T1000 (cell line): ENCODE measurements around the gene AMN1.
A peak's percentile ranks its signal among the peaks of the same experiment; 100 is the strongest.
"Not testable (repeated sequence)": the region's sequence is repeated elsewhere in the genome, so short reads cannot be mapped to it uniquely, and the experiment has no call there.

Experiments used
- DNase-seq: peaks from one replicate; lab custom pipeline; 2025; ENCODE audit warnings: mixed read lengths; lab: John Stamatoyannopoulos, UW

AMN1 gene

DNA sequence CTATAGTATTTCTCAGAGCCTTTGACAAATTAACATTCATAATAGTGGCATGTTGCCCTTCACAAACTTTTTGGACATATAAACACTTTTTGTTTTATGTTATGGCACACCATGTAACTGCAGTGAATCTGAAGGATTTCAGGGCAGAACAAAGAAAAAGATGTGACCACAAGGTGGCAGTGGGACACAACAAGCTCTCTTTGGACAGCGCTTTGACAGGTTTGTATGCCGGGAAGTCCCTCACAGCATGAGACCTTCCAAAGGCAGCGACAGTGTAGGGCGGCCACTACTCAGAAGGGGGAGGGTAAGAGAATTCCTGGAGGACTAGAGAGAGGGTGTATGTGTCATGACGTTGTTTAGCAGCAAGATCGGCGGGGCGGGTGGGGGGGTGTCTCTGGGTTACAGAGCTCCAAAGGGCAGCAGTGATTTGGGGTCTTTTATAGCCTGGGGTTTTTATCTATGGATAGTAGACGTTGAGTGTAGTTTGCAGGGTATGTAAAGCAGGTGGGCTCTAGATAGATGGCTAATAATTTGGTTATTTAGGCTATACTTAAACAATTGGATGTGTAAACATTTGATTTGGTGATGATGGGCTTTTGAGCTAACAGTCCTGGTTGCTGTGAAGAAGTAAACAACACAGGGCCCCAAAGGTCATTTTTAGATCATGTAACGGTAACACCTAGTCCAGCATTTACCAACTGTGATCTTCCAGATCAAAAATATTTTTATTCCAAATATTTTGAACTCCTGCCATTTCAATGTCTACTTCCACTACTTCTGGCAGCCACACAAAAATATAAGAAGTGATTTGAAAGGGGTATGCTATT lies 46.5 kb downstream of the AMN1 start:
- DNase-seq = peak; percentile 40

DNA sequence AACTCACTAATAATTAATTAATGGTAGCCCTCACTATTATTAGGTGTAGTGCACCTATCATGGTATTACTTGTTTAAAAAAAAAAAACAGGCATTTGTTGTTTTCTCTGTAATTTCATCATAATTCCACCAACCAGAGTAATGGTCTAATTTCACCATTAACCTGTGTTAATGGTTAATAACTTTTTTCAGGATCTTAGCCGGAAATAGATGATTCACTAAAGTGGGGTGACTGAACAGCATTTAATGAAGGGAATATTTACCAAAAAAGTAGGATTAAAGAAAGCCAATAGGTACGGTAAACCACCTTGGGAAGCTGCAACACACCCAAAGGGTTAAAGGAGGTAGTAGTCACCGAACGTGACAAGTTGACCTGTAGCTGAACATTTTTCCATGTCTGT lies 56.3 kb downstream of the AMN1 start:
- no peak for DNase-seq

DNA sequence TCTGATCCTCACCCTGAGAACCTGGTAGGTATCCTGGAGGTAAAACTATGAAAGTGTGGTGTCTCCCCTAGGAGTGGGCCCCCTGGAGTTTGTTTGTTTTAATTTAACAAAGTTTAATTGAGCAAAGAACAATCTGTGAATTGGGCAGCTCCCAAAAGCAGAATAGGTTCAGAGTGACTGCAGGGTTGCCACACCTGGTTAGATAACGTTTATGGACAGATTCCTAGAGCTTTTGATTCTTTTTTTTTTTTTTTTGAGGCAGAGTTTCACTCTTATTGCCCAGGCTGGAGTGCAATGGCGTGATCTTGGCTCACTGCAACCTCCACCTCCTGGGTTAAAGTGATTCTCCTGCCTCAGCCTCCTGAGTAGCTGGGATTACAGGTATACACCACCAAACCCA lies 59.2 kb downstream of the AMN1 start:
- DNase-seq = not testable (repeated sequence)

DNA sequence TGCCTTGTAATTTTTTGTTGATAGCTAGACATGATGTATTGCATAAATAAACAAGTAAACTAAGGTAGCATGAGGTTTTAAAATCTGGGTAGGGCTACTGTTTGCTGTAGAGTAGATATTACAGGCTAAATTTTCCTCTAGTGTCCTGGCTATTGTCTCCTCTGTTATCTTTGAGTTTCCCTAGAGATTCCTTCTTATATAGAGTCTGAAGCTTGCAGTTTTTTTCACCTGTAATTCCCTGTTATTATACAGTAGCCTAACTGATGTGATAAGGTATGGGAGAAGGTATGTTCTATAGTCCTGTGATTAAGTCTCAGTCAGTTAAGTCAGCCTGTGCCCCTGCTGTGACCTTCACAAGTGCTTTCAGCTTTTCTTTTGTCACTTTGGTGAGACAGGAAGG lies 59.8 kb downstream of the AMN1 start:
- no peak for DNase-seq

DNA sequence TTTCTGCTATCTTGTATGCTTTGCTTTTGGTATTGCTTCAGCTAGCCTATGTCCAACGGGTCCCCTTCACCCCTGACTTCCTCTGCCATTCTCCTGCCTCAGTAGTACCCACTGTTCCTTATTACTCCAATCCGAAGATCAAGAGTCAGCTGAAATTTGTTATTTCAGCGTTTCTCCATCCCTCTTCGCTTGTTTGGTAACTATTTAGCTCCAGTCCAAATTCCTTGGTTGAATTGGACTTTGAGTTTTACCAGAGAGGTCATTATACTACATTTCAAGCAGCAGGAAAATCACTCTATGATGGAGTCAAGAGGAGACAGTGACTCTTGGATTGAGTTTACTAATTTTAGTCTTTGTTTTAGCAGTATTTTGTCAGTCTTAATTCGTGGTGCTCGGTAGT lies 64.8 kb downstream of the AMN1 start:
- DNase-seq = no peak

DNA sequence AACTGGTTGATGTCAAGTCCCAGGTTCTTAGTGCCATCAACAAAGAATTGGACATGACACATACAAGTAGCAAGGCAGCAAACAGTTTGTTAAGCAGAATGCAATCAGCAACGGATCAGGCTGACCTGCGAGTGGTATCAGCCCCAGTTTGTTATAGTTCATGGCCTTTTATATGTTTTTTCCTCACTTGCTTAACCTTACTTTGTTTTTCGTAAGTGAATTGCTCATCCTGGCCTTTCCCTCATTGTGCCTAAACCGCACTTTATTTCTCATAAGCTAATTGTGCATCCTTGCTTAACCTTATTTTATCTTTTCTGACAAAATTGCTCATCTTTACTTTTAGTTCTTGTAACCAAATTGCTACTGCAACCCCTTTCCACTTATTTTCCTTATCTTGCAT lies 65.2 kb downstream of the AMN1 start:
- no peak for DNase-seq

DNA sequence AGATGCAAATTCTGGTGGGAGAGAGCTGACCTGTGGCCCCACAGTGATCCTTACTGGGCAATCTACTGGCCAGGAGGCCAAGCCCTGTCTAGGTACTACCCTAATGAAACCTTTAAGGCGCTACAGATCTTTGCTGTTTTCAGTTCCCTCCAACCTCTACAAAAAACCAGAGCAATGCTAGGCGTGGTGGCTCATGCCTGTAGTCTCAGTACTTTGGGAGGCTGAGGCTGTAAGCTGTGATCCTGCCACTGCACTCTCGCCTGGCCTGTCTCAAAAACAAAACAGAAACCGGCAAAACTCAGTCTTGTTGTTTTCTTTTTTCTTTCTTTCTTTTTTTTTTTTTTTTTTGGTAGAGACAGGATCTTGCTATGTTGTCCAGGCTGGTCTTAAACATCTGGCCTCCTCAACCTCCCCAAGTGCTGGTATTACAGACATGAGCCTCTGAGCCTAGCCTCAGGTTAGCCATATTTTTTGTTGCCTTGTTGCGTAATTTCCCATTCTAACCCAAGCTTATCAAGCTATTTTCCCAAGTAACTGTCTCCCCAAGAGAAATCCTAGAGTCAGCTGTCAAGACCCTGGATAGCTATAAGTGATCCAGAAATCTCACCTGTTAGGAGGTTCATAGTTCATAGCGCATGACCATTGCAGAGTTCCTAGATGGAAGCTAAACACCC lies 66.5 kb downstream of the AMN1 start:
- no peak for DNase-seq

DNA sequence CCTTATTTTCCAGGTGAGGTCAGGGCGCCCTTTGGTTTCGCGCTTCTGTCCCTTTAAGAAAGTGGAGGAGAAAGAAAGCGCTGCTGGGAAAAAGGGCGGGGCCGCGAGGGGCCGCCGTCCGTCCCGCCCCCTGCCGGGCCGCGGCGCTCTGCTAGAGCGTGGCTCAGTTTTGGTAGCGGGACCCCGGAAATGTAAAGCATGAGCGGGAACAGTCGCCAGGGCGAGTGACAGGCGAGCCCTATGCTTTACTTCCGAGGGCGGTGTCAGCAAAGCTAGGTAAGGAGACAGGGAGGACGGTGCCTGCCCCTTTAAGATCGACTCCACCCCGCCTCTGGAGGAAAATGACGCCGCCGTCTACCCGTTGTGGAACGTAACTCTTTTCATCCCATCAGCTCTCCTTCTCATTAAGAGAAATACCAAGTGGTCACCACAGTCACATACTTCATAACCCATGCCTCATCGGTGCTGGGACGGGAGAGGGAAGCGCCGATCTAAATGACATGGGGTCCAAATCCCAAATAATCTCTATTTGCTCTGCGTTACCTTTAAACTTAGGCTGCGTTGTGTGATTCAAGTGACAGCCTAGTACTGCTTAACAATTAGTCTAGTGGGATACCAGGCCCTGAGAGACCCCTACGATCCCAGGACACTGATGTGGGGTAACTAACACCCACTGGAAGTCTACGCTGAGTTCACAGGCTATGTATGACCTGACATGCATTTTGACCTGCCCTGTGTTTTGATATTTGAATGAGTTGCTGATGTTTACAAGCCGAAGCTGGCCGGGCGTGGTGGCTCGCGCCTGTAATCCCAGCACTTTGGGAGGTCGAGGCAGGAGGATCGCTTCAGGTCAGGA lies 69.5 kb downstream of the AMN1 start, which contains the start of gene ETFBKMT:
TSS of gene ETFBKMT (plus strand) at position 602 of the 856 bp plus-strand sequence. CDS start 2,266 bp downstream, outside the sequence.
- peak; percentile 82 for DNase-seq

DNA sequence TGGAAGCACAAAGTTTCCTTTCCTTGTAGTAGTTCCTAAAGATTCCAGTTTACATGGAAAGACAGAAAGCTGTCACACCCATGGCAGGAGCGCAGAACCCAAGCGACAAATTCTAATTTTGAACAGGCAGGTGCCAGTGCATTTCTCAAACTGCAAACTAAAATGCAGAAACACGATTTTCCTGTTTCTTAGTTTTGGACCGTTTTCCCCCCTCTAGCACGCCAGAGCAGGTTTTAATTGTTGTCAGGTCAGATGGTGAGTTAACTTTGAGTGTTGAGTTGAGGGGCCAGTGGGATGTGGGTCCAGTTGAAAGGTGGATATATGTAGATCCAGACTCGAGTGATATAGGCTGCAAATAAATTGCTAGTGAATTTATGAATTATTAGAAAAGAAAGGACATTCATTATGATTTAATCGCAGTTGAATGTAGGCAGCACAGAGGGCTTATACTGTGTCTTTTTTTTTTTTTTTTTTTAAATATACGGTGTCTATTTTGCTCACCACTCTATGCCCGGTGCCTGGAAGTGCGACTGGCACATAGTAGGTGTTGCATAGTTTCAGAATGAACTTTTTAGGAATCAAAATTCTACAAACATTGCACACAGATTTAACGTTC lies 70.2 kb downstream of the AMN1 start:
- DNase-seq = no peak

DNA sequence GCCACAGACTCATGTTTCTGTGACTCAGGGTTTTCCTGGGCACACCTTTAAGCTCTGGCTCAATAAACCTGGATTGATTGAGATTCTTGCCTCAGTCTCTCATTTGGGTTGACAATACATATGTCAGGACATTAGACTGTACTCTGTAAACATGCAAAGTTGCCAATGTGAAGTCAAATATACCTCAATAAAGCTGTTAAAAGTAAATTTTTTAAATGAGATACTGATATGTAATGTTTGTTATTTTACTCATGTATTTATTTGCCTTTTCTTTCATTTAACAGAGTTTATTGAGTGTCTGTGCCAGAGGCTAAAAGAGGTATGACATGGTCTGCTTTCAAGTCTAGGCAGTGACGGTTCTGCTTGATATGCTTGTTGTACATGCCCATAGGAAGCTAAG lies 73.0 kb downstream of the AMN1 start:
- no peak for DNase-seq

DNA sequence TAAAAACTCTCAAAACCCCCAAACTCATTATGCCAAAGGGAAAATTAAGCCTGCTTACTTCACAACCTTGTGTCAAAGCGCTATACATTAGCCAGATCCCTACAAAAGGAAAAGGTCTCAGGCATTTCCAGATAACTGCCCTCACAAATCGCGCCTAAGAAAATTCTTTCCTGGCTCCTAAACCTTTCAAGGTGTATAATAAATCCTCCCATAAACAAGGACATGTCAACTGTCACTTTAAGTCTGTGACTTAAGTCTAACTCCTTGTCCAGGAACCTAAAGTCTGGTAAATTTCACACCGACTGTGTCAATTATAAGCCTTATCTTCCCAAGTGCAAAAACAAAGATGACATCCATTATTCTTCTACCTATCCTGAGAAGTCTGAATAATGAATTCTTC lies 73.6 kb downstream of the AMN1 start:
- no peak for DNase-seq

DNA sequence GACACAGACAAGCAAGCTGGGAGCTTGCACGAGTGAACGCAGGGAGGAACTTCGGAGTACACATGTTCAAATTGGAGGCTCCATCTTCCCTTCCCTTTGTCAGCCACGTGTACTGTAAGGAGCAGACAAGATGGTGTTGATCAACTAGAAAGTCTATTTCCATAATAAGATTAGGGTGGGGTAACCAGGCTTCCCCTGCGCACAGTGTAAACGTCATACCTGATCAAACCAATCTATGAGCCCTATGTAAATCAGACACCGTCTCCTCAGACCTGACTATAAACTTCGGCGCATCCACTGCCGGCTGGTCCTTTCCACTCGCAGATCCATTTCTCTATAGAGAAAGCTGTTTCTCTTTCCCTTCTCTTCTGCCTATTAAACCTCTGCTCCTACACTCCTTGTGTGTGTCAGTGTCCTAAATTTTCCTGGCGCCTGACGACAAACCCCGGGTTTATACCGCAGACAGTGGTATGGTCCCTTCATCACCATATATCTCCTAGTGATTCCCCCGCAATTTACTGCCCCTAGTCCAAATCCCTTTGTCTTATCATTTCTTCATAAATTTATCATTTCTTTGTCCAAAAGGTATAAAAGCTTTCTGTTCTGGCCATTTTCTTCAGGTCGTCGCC lies 76.8 kb downstream of the AMN1 start:
- DNase-seq = no peak

DNA sequence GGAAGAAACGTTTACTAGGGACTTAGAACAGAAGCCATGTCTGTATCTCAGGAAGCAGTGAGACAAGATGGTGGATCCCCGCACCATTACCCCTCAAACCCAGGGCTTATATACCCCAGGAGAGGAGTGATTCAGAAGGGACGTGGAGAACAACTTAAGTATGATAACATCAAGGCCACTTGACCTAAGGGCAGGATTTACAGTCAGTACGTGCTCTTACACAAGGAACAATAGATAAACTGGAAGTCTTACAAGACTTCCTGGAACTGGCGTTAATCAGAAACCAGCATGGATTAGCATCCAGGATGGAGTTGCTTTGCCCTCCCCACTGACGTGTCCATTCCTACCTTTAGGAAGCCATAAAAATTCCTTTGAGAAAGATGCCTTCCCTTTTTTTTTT lies 77.9 kb downstream of the AMN1 start:
- DNase-seq = no peak

DNA sequence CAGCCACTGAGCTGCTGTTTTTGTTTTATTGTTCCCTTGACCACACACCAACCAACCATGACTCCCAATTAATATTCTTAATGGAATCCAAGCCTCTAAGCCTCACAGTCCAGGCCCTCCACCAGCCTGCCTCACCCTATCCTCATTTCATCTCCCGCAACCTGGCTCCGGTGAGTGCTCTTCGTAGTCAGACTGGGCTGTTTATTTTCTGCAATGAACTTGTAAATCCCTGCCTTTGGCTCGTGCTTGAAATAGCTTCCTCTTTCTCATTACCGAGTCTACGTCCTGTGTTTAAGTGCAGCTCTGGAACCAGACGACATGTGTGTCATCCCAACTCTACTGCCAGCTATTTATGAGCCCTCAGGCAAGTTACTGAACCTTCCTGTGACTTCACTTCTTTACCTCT lies 81.7 kb downstream of the AMN1 start:
- peak; percentile 24 for DNase-seq

DNA sequence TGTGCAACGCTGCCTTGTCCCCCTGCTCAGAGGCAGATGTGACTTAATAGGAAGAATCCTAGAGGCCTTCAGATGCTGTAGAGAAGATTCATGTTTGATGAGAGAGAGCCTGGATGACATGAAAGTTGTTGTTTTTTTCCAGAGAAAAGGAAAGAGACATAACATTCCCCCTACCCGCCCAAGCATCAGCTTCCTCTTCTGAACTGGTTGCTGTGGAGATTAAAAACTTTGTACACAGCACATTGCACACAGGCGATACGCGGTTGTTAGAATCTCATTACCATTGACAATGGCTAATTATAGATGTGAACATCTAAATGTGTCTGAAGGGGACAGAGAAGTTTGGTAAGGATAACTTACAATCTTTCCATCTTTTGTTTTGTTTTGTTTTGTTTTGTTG lies 82.9 kb downstream of the AMN1 start:
- no peak for DNase-seq

DNA sequence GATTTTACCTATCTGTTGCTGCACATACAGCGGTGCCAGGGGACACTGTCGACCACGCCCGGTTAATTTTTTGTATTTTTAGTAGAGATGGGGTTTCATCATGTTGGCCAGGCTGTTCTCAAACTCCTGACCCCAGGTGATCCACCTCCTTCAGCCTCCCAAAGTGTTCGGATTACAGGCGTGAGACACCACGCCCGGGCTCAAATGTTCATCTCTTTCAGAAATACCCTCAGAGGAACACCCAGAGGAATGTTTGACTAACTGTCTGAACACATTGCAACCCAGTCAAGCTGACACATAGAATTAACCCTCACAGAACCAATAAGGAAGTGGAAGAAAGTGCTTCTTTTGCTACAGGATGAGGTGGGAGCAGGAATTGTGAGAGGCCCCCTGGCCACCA lies 84.3 kb downstream of the AMN1 start:
- DNase-seq = no peak

DNA sequence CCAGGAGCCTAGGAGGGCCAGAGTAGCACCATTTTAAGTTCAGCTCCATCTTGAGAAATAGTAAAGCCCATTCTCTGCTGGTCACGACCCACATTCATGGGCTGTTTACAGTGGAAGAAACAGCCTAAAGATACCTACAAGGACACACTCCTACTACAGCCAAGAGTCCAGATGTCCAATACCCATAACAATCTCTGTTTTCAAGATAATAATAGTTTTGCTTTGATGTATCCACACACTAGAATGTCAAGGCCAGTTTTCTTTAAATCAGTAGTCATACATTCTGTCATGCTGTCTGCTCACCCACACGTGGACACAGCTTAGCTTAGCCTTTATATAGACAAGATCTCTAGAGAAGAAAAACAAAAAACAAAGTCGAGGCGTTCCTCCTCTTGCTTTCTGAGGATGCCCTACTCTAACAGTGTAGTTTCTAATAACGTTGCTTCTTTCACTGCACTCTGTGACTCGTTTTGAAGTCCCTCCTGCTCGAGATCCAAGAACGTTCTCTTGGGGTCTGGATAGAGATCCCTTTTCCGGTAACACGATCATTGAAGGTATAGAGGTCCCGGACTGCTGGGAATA lies 87.2 kb downstream of the AMN1 start:
- DNase-seq = no peak

DNA sequence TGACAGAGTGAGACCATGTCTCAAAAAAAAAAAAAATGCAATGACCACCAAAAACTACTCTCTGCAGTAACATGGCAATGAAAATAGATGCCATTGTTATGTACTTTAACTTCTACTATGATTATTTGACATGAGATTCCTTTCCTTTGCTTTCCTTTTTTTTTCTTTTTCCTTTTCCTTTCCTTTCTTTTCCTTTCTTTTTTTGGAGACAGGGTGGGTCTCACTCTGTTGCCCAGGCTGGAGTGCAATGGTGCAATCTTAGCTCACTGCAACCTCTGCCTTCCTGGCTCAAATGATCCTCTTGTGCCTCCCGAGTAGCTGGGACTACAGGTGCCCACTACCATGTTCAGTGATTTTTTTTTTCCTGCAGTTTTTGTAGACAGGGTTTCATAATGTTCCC lies 94.2 kb downstream of the AMN1 start:
- no peak for DNase-seq

DNA sequence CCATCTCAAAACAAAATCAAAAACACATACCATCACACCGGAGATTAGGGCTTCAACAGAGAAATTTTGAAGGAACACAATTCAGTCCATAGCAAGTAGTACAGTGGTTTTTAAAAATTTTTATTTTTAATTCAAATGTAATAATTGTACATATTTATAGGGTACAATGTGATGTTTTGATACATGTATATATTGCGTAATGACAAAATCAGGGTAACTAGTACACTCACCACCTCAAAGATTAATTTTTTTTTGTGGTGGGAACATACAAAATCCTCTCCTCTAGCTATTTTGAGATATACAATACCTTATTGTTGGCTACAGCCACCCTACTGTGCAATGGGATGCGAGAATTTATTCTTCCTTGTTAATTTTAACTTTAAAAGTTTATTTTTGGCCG lies 95.4 kb downstream of the AMN1 start:
- no peak for DNase-seq

DNA sequence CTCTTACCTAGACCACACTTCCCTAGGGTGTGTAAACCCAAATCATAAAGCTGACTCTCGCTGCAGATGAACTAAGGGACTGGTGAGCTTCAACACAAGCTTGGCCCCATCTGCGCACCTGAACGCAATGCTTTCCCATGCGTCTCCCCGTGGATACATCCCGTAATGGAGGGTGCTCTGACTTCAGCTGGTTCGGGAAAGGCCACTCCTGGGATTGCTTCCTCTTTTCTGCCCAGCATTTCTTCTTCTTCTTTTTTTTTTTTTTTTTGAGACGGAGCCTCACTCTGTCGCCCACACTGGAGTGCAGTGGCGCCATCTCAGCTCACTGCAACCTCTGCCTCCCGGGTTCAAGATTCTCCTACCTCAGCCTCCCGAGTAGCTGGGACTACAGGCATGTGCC lies 97.0 kb downstream of the AMN1 start:
- DNase-seq = no peak

DNA sequence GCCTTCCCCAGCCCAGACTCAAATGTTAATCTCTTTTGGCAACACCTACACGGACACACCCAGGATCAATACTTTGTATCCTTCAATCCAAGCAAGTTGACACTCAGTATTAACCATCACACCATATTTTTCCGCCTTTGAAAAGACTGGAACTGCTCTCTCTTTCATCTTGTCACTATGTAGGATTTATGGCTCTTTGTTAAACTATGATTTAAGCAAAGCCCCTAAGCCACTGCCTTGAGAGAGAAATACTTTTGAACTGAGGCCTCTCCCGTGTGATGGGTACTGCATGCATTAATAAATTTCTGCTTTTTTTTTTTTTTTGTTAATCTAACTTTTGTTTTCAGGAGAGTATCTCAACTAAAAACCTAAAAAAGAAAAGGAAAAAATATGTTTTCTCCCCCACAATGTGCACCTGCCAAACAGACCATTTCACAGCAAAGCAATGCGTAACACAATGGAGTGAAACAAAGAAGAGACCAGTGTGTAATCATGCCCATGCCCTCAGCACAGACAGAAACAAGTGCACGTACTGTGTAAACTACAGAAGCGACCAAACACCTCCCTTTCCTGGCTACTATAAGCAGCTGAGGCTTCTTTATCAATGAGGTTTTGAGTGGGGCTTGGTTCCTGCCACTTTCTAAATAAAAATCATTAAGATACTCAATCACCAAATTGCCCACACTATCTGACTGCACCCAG lies 97.6 kb downstream of the AMN1 start:
- DNase-seq = no peak
